Endothelial cell (in vitro differentiated cells): ENCODE results near the gene ALDH1A2. TPM values are rescaled to one million over a fixed set of nuclear protein-coding genes. Genes with fewer than 3 reads are reported as not detected.

ENCODE experiments used
- DNase-seq: peaks from one replicate; pipeline ENCODE4 v3.0.0; 2021; ENCODE audit warnings: low spot score
- H3K27ac Mint-ChIP-seq: one replicate; pipeline ENCODE4 v1.8.0; 2021; ENCODE audit warnings: mixed read lengths, inconsistent platforms; ENCODE audit not compliant: unreplicated experiment
- H3K27me3 Mint-ChIP-seq: one replicate; pipeline ENCODE4 v1.8.0; 2021; ENCODE audit warnings: mild to moderate bottlenecking, moderate library complexity, mixed read lengths, inconsistent platforms; ENCODE audit not compliant: unreplicated experiment
- H3K36me3 Mint-ChIP-seq: one replicate; pipeline ENCODE4 v1.8.0; 2021; ENCODE audit warnings: mild to moderate bottlenecking, low read depth, mixed read lengths, inconsistent platforms; ENCODE audit not compliant: unreplicated experiment
- H3K4me1 Mint-ChIP-seq: one replicate; pipeline ENCODE4 v1.8.0; 2021; ENCODE audit warnings: mild to moderate bottlenecking, mixed read lengths, inconsistent platforms; ENCODE audit not compliant: unreplicated experiment
- H3K4me3 Mint-ChIP-seq: one replicate; pipeline ENCODE4 v1.8.0; 2021; ENCODE audit warnings: mild to moderate bottlenecking, mixed read lengths, inconsistent platforms; ENCODE audit not compliant: unreplicated experiment
- H3K9me3 Mint-ChIP-seq: one replicate; pipeline ENCODE4 v1.8.0; 2021; ENCODE audit warnings: mixed read lengths, inconsistent platforms; ENCODE audit not compliant: unreplicated experiment
- CTCF ChIP-seq: fragments of 200-600 bp; sonication (generic); IDR thresholded peaks from one replicate; pipeline ENCODE4 v1.5.0; 2021; ENCODE audit warnings: antibody characterized with exemption; ENCODE audit not compliant: unreplicated experiment
- total RNA-seq: library from RNA; stranded (reverse); fragmentation: NEBNext Ultra II Directional; extraction: Animal tissue kit (Norgen Biotek cat#: 25700); gene quantifications from one replicate; pipeline ENCODE4 v1.2.1, GENCODE V29; 2021; ENCODE audit not compliant: unreplicated experiment

Gene ALDH1A2
- total RNA-seq, 1 donor from 2014 or later = 2.6 TPM

- DNase-seq = no peak
- Mint-ChIP-seq H3K36me3 (no peaks in the 10 kb centered on the region), H3K9me3 (no peaks in the 10 kb centered on the region), H3K4me1 (peaks cover 6% of the 10 kb centered on the region), H3K4me3 (no peak overlapping the region), H3K27ac (no peak overlapping the region), H3K27me3 (peaks cover 13% of the 10 kb centered on the region)
- TF ChIP-seq CTCF = no peak
These were observed 1.2 kb downstream of the ALDH1A2 start for GRCh38 chr15:58064082-58064979.

GRCh38 chr15:58063614-58064013, 1.9 kb downstream of the ALDH1A2 start:
- Mint-ChIP-seq H3K27me3 (peaks cover 13% of the 10 kb centered on the region), H3K9me3 (no peaks in the 10 kb centered on the region), H3K4me1 (peaks cover 6% of the 10 kb centered on the region), H3K4me3 (no peak overlapping the region), H3K27ac (no peak overlapping the region), H3K36me3 (no peaks in the 10 kb centered on the region)
- DNase-seq = no peak
- no peak for TF ChIP-seq CTCF

- no peaks in the 10 kb centered on the region for H3K36me3 Mint-ChIP-seq
- no peak overlapping the region for H3K27ac Mint-ChIP-seq
- TF ChIP-seq CTCF = no peak
- no peaks in the 10 kb centered on the region for H3K9me3 Mint-ChIP-seq
- no peak for DNase-seq
- no peak overlapping the region for H3K4me3 Mint-ChIP-seq
- peaks cover 6% of the 10 kb centered on the region for H3K4me1 Mint-ChIP-seq
- peaks cover 13% of the 10 kb centered on the region for H3K27me3 Mint-ChIP-seq
These were observed 2.5 kb downstream of the ALDH1A2 start for GRCh38 chr15:58062983-58063382.

GRCh38 chr15:58062175-58062574, 3.3 kb downstream of the ALDH1A2 start:
- H3K27me3 Mint-ChIP-seq = peaks cover 13% of the 10 kb centered on the region
- DNase-seq = no peak
- no peaks in the 10 kb centered on the region for H3K9me3 Mint-ChIP-seq
- no peak overlapping the region for H3K4me3 Mint-ChIP-seq
- no peaks in the 10 kb centered on the region for H3K36me3 Mint-ChIP-seq
- H3K4me1 Mint-ChIP-seq = peaks cover 6% of the 10 kb centered on the region
- TF ChIP-seq CTCF = no peak
- no peak overlapping the region for H3K27ac Mint-ChIP-seq

- Mint-ChIP-seq H3K4me3 (no peak overlapping the region), H3K4me1 (no peaks in the 10 kb centered on the region), H3K27me3 (peaks cover 9% of the 10 kb centered on the region), H3K36me3 (no peaks in the 10 kb centered on the region), H3K9me3 (no peaks in the 10 kb centered on the region), H3K27ac (no peak overlapping the region)
- TF ChIP-seq CTCF = no peak
- no peak for DNase-seq
These were observed 4.9 kb downstream of the ALDH1A2 start for GRCh38 chr15:58060575-58060974.
